Measurements from ENCODE around the gene EFCAB8. TPM values are rescaled to one million over a fixed set of nuclear protein-coding genes. Genes with fewer than 3 reads are reported as not detected.

EFCAB8 gene
- total RNA-seq, 4 donors from 2014 or later: 1.4 to 1.5 TPM; not detected in 2

- Histone ChIP-seq H3K4me1 (no peaks in the 10 kb centered on the region), H3K27ac (no peak overlapping the region), H3K27me3 (no peaks in the 10 kb centered on the region), H3K9me3 (no peaks in the 10 kb centered on the region), H3K4me3 (no peak overlapping the region), H3K36me3 (no peaks in the 10 kb centered on the region)
- no peak for DNase-seq
- intact Hi-C loops (cut with DNase I; ENCODE audit: low total_unique reads): no loop called here
- TF ChIP-seq POLR2A (IDR thresholded peaks at IDR 0.05): no peak
- TF ChIP-seq, protein P1, sequence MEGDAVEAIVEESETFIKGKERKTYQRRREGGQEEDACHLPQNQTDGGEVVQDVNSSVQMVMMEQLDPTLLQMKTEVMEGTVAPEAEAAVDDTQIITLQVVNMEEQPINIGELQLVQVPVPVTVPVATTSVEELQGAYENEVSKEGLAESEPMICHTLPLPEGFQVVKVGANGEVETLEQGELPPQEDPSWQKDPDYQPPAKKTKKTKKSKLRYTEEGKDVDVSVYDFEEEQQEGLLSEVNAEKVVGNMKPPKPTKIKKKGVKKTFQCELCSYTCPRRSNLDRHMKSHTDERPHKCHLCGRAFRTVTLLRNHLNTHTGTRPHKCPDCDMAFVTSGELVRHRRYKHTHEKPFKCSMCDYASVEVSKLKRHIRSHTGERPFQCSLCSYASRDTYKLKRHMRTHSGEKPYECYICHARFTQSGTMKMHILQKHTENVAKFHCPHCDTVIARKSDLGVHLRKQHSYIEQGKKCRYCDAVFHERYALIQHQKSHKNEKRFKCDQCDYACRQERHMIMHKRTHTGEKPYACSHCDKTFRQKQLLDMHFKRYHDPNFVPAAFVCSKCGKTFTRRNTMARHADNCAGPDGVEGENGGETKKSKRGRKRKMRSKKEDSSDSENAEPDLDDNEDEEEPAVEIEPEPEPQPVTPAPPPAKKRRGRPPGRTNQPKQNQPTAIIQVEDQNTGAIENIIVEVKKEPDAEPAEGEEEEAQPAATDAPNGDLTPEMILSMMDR (IDR thresholded peaks at IDR 0.05): no peak
These were observed 148.2 kb downstream of the EFCAB8 start for GRCh38 chr20:33006776-33007375.

DNA sequence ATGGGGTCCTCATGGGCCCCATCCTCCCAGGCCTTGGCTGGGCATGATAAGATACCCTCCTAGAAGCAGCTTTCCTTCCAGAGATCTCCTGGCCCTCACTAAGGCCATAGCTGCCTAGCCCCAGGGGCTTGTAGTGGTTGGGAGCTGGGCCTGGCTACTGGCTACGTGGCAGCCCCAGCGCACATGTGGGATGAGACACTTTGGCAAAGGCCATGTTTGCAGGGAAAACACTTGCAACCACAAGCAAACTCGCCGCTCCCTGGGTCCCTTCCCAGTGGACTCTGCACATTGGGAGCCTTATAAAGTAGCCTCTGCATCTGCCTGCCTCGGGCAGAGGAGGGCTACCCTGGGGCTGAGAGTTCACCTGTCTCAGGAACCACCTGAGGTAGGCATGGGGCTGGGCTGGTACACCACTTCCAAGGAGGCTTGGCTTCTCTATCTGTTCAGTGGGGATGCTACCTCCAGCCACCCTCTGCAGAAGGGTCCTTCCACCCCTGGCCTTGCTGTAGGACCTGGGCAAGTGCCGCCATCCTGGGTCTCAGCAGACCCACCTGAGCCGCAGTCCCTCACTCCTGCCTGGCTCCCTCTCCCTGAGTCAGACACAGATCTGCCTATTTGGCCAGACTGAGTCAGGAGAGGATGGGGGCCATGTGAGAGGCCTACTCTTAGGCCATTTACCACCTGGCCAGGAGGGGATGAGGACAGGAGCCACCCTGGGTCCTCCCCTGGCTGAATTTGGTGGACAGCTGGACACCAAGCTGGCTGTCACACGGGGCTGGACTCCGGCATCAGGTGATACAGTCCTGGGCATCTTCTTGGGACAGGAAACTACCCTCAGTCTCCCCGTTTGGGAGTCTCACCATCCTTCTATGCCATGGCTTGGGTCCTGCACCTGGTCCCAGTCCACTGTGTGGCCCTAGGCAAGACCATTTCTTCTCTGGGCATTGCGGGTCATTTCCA, 148.9 kb downstream of the EFCAB8 start, which contains the start of gene BPIFB2:
Gene BPIFB2 (plus strand): TSS at position 329 of the 960 bp plus-strand sequence. CDS start 871 bp downstream, outside the sequence.
- no peaks in the 10 kb centered on the region for H3K9me3 ChIP-seq
- no peaks in the 10 kb centered on the region for H3K4me1 ChIP-seq
- no peak within 1 kb of the TSS for H3K27ac ChIP-seq
- H3K36me3 ChIP-seq: no peaks in the 10 kb centered on the region
- intact Hi-C loops (cut with DNase I; ENCODE audit: low total_unique reads): no loop called here
- DNase-seq: no peak
- TF ChIP-seq, protein P1 (IDR thresholded peaks at IDR 0.05): no peak
- TF ChIP-seq POLR2A (IDR thresholded peaks at IDR 0.05): no peak
- H3K27me3 ChIP-seq: no peaks in the 10 kb centered on the region
- H3K4me3 ChIP-seq: no peak within 1 kb of the TSS

DNA sequence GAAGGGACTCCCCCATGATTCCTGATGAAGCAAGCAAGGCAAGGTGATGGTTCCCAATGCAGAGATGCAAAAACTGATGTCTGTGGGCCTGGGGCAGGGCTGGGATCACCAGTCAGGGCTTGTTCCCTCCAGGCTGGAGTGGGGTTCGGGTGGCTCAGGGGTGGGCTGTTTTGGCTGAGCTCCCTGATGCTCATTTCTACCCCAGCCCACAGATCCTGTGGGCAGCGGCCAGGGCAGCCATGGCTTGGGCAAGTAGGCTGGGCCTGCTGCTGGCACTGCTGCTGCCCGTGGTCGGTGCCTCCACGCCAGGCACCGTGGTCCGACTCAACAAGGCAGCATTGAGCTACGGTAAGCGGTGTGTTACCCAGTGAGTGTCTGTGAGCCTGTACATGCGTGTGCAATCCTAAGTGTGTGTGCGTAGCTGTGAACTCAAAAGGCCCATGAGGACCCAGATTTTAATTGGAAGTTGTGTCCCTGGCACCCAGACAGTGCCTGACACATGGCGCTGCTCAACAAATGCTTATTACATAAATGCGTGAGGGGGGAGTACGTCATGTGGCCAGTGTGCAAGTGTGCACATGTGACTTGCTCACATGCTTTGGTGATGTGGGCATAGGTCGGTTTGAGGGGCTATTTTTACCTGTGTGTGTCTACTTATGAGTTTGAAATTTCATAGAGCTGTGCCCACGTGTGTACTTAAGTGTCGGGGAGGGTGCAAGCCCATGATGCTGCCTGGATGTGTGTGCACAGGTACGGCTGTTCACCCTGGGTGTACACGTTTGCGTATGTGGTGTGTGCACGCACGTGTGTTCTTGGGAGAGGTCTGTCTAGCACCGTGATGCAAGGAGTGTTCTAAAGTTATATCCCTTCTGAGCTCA, 149.9 kb downstream of the EFCAB8 start:
- Histone ChIP-seq H3K27me3 (no peaks in the 10 kb centered on the region), H3K9me3 (no peaks in the 10 kb centered on the region), H3K27ac (no peak overlapping the region), H3K36me3 (no peaks in the 10 kb centered on the region), H3K4me1 (no peaks in the 10 kb centered on the region), H3K4me3 (no peak overlapping the region)
- DNase-seq: no peak
- TF ChIP-seq POLR2A (IDR thresholded peaks at IDR 0.05): no peak
- TF ChIP-seq, protein P1 (IDR thresholded peaks at IDR 0.05): no peak
- intact Hi-C loops (cut with DNase I; ENCODE audit: low total_unique reads): no loop called here

DNA sequence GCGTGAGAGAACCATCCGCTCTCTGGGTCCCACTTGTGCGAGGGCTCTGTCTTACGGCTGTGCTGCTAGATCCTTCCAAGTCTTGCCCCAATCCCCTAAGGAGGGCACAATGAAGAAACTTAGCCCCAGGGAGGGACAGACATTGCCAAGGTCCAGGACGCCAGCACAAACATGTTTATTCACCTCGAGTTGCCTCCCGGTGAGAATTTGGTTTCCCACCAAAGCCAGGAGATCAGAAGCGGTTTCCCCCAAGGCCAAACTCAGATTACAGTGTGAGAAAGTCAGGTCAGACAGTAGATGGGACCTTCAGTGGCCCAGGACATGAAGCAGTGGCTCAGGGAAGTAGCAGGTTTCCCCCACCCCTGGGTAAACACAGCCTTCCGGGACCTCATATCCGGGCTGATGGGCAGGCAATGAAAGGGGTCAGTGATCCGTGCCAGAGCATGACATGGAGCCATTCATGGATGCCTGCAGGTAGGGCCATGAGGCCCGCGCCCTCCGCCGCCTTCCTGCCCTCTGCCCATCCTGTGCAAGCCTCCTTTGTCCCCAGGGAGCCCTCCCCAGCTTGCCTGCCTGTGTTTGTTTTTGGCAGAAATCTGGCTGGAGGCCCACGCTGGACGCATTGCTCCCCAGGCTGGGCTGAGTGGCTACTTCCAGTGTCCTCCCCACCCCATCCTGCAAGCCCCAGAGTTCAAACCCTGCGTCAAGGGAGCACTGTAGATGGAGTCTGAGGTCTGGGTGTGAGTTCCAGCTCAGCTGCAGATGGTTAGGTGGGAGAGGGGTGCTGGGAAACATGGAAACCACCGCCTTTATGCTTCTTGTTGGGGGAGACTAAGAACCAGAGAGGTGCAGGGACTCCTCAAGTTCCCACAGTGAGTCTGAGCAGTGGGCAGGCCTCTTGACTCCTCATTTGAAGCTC, 150.8 kb downstream of the EFCAB8 start:
- no peak for DNase-seq
- Histone ChIP-seq H3K4me1 (no peaks in the 10 kb centered on the region), H3K27me3 (no peaks in the 10 kb centered on the region), H3K27ac (no peak overlapping the region), H3K9me3 (no peaks in the 10 kb centered on the region), H3K36me3 (no peaks in the 10 kb centered on the region), H3K4me3 (no peak overlapping the region)
- TF ChIP-seq POLR2A (IDR thresholded peaks at IDR 0.05): no peak
- TF ChIP-seq, protein P1 (IDR thresholded peaks at IDR 0.05): no peak
- intact Hi-C loops (cut with DNase I; ENCODE audit: low total_unique reads): no loop called here

Data from uterus (tissue), 4 donors.